HG03103 (cell line): Measurements from ENCODE around the gene HSPB6.
A peak's percentile ranks its signal among the peaks of the same experiment; 100 is the strongest.

Experiments used
- ATAC-seq: cut with Tn5 transposase; IDR thresholded peaks from one replicate; pipeline ENCODE4 v1.9.1; 2021; ENCODE audit warnings: low read depth; ENCODE audit not compliant: unreplicated experiment

HSPB6 gene

GRCh38 chr19:35717665-35718344 is 39.0 kb downstream of the HSPB6 start, which contains the start of gene KMT2B:
KMT2B (plus strand) TSS chr19:35718003; CDS start chr19:35718019, 16 bp downstream.
- ATAC-seq, result no peak

GRCh38 chr19:35716801-35717664 is 39.8 kb downstream of the HSPB6 start:
- peak; percentile 51 for ATAC-seq

GRCh38 chr19:35715981-35716800 is 40.6 kb downstream of the HSPB6 start:
- no peak for ATAC-seq

GRCh38 chr19:35715355-35715809 is 41.4 kb downstream of the HSPB6 start:
- no peak for ATAC-seq

- no peak for ATAC-seq
These were observed 42.1 kb downstream of the HSPB6 start for GRCh38 chr19:35714601-35715354.

GRCh38 chr19:35713904-35714495 is 42.8 kb downstream of the HSPB6 start:
- ATAC-seq, result no peak

GRCh38 chr19:35713506-35713850 is 43.4 kb downstream of the HSPB6 start:
- no peak for ATAC-seq

- no peak for ATAC-seq
These were observed 44.0 kb downstream of the HSPB6 start for GRCh38 chr19:35712567-35713505.

GRCh38 chr19:35710784-35711723 is 45.8 kb downstream of the HSPB6 start:
- ATAC-seq, result no peak

- ATAC-seq, result no peak
These were observed 48.4 kb downstream of the HSPB6 start for GRCh38 chr19:35708391-35708790.
